Naive B cell (primary cell): Measurements from ENCODE around the gene LDAH. TPM values are rescaled to one million over a fixed set of nuclear protein-coding genes. Genes with fewer than 3 reads are reported as not detected.
A peak's percentile ranks its signal among the peaks of the same experiment; 100 is the strongest.

Experiments
- ATAC-seq, 2 donors: fragments of 150-1000 bp; cut with Tn5 transposase; 2 replicates each; pipeline ENCODE4 v1.10.0; 2021; ENCODE audit warnings: low read depth in 2 of 2, mild to moderate bottlenecking in 2 of 2, moderate library complexity in 2 of 2
- DNase-seq: peaks from one replicate; pipeline ENCODE4 v3.0.0; 2022
- H3K27ac Mint-ChIP-seq, 6 donors: one replicate each; pipeline ENCODE4 v1.8.0; 2020 to 2022; ENCODE audit warnings: mild to moderate bottlenecking in 6 of 6, mixed read lengths in 6 of 6, moderate library complexity in 5 of 6, inconsistent platforms in 2 of 6
- H3K27me3 Mint-ChIP-seq, 3 donors: one replicate each; pipeline ENCODE4 v1.8.0; 2021 to 2022; ENCODE audit warnings: mixed read lengths in 3 of 3, mild to moderate bottlenecking in 1 of 3
- H3K36me3 Mint-ChIP-seq, 2 donors: one replicate each; pipeline ENCODE4 v1.8.0; 2020 to 2022; ENCODE audit warnings: mixed read lengths in 2 of 2, inconsistent platforms in 1 of 2, mild to moderate bottlenecking in 1 of 2
- H3K4me1 Mint-ChIP-seq, 3 donors: one replicate each; pipeline ENCODE4 v1.8.0; 2020 to 2022; ENCODE audit warnings: mixed read lengths in 3 of 3, inconsistent platforms in 1 of 3, mild to moderate bottlenecking in 1 of 3, moderate library complexity in 1 of 3
- H3K4me3 Mint-ChIP-seq, 8 donors: one replicate each; pipeline ENCODE4 v1.8.0; 2020 to 2022; ENCODE audit warnings: mild to moderate bottlenecking in 8 of 8, mixed read lengths in 8 of 8, moderate library complexity in 8 of 8, inconsistent platforms in 2 of 8
- H3K9me3 Mint-ChIP-seq, 7 donors: one replicate each; pipeline ENCODE4 v1.8.0; 2020 to 2022; ENCODE audit warnings: mixed read lengths in 7 of 7, mild to moderate bottlenecking in 5 of 7, inconsistent platforms in 2 of 7, moderate library complexity in 1 of 7
- polyA plus RNA-seq, 6 donors: library from polyadenylated mRNA; unstranded; fragments of 300-500 nt; fragmentation: Illumina TruSeq; gene quantifications; one replicate each; pipeline ENCODE4 v1.2.3, GENCODE V29; 2021; ENCODE audit warnings: low read depth in 6 of 6

Gene LDAH
- polyA plus RNA-seq, 6 donors from 2014 or later, result 7.2 to 12.8 (median 9.9) TPM

DNA sequence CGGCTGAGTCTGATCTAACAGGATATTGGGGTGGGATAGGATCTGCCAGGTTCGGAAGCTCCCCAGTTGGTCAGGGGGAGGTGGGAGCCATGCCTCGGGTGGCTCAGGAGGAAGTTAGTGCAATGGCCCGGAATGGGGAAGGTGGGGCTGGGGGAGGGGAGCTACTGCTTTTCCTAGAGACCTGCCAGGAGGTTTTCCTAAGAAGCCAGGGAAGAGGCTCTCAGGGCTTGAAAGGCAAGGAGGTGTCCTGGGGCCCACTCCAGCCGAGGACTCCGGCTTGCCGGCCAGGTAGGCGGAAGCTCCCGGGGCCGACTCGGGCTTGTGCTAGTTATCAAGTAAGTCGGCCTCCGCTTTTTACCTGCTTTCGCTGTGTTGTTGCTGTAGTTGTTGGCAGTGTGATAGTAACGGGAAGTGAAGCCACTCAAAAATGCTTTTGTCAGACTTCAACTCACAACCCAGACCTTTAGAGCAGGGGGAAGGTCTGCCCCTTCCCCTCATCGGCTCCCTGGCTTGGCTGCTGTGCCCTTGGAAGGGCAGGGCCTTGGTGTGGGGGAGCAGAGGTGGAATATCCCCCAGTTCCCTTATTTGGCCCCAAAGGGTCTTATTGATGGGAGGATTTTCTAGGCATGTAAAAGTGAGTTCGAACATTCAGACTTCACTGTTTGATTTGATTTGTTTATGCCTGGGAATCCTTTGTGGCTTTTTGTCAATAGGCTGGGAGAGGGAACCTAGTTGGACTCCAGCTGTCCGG lies 150.5 kb downstream of the LDAH start:
- H3K27ac Mint-ChIP-seq, result peak overlapping the region in 5 of 6 donors; percentile 19 to 92 (median 80)
- peaks cover 26 to 62% (median 36%) of the 10 kb centered on the region in 3 donors for H3K27me3 Mint-ChIP-seq
- no peak for DNase-seq

DNA sequence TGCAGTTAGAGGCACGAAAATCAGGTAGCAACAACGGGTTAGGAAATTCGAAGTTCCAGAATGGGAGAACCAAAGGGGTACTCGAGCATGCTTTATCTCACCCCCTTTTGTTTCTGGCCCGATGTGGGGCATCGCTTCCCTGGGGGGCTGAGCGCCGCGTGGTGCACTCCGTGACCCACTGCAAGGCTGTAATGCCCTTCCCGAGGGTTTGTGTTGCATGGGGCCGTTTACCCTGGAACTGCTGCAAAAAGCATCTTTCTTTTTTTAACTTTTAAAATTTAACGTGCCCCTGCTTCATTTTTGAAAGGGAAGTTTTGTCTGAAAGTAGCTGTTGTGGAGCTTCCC lies 151.2 kb downstream of the LDAH start:
- H3K9me3 Mint-ChIP-seq, result no peaks in the 10 kb centered on the region
- H3K4me1 Mint-ChIP-seq, result peaks cover 41 to 69% (median 56%) of the 10 kb centered on the region in 3 donors
- ATAC-seq (no peak), DNase-seq (no peak)
- peak overlapping the region in 4 of 8 donors; percentile 33 to 86 (median 77) for H3K4me3 Mint-ChIP-seq
- peak overlapping the region in 1 of 6 donors; percentile 82 for H3K27ac Mint-ChIP-seq
- no peaks in the 10 kb centered on the region for H3K36me3 Mint-ChIP-seq
- peaks cover 26 to 62% (median 36%) of the 10 kb centered on the region in 3 donors for H3K27me3 Mint-ChIP-seq

More for the DNA sequence above, 150.5 kb downstream of the LDAH start:
- Mint-ChIP-seq H3K4me3 (peak overlapping the region in 6 of 8 donors; percentile 33 to 86 (median 65)), H3K9me3 (no peaks in the 10 kb centered on the region), H3K4me1 (peaks cover 44 to 76% (median 58%) of the 10 kb centered on the region in 3 donors), H3K36me3 (no peaks in the 10 kb centered on the region)
- no peak for ATAC-seq

DNA sequence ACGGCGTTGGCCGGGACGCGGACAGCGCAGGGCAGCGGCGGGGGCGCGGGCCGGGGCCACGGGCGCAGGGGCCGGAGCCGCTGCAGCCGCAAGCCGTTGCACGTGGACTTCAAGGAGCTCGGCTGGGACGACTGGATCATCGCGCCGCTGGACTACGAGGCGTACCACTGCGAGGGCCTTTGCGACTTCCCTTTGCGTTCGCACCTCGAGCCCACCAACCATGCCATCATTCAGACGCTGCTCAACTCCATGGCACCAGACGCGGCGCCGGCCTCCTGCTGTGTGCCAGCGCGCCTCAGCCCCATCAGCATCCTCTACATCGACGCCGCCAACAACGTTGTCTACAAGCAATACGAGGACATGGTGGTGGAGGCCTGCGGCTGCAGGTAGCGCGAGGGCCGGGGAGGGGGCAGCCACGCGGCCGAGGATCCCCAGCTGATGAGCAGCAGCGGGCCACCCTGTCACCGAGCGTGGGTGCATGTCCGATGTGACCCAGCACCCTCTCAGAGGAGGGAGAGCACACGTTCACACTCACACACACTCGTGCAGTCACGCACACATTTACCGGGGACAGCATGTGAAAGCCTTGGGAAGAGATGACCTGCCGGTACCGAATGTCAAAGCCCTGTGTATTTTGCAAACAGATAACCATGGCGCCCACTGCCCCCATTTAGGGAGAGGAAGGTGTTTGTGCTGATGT lies 151.7 kb downstream of the LDAH start:
- Mint-ChIP-seq H3K27me3 (peaks cover 30 to 66% (median 39%) of the 10 kb centered on the region in 3 donors), H3K4me3 (peak overlapping the region; percentile 15 to 83 (median 34)), H3K36me3 (no peaks in the 10 kb centered on the region), H3K9me3 (no peaks in the 10 kb centered on the region), H3K4me1 (peaks cover 39 to 68% (median 52%) of the 10 kb centered on the region in 3 donors), H3K27ac (peak overlapping the region in 1 of 6 donors; percentile 41)
- DNase-seq (no peak), ATAC-seq (no peak)

DNA sequence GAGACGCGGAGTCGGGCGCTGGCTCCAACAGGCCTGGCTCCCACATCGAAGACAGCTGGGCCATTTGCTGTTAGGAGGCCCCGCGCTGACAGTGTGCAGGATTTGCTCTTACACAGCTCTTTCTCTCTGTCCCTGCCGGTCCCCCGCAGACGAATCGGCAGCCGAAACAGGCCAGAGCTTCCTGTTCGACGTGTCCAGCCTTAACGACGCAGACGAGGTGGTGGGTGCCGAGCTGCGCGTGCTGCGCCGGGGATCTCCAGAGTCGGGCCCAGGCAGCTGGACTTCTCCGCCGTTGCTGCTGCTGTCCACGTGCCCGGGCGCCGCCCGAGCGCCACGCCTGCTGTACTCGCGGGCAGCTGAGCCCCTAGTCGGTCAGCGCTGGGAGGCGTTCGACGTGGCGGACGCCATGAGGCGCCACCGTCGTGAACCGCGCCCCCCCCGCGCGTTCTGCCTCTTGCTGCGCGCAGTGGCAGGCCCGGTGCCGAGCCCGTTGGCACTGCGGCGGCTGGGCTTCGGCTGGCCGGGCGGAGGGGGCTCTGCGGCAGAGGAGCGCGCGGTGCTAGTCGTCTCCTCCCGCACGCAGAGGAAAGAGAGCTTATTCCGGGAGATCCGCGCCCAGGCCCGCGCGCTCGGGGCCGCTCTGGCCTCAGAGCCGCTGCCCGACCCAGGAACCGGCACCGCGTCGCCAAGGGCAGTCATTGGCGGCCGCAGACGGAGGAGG lies 152.4 kb downstream of the LDAH start:
- DNase-seq, result no peak
- ATAC-seq, result no peak
- Mint-ChIP-seq H3K9me3 (no peaks in the 10 kb centered on the region), H3K27ac (peak overlapping the region in 1 of 6 donors; percentile 78), H3K27me3 (peaks cover 34 to 70% (median 41%) of the 10 kb centered on the region in 3 donors), H3K36me3 (no peaks in the 10 kb centered on the region), H3K4me1 (peaks cover 33 to 67% (median 48%) of the 10 kb centered on the region in 3 donors), H3K4me3 (peak overlapping the region in 6 of 8 donors; percentile 35 to 85 (median 60))

DNA sequence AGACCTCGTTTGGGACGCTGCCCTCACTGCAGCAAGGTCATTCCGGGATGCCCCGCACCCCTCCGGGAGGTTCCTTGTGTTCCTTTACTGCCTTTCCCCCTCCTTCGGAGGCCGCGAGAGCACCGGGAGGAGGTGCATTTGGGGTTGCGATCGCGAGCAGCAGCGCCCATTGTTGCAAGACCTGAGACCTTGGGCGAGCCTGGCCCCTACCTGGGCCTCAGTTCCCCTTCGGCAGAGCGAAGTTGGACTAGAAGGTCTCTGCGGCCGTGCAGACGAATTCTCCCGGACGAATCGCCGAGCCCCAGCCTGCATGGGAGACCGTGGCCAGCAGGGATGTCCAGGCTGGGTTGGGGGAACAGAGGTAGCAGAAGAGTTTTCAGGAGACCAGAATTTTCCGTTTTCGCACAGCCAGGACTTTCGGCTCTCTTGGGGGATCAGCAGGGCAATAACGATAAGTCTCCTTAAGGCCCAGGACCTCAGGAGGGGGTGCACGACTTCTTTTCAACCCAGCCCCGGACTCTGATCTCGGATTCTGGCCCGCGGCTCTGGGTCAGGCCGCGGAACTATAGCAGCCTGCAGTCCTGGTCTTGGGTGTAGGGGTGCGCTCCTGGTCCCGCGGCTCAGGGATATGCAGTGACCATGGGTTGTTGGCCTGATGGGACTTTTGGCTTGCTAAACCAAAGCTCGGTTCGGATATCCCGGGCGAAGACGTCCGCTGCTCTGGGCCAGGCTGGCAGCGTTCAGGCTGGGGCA lies 153.2 kb downstream of the LDAH start:
- no peaks in the 10 kb centered on the region for H3K9me3 Mint-ChIP-seq
- peaks cover 33 to 67% (median 46%) of the 10 kb centered on the region in 3 donors for H3K4me1 Mint-ChIP-seq
- H3K27me3 Mint-ChIP-seq, result peaks cover 41 to 77% (median 48%) of the 10 kb centered on the region in 3 donors
- ATAC-seq (no peak), DNase-seq (no peak)
- no peaks in the 10 kb centered on the region for H3K36me3 Mint-ChIP-seq
- peak overlapping the region in 1 of 6 donors; percentile 80 for H3K27ac Mint-ChIP-seq
- peak overlapping the region in 7 of 8 donors; percentile 37 to 85 (median 71) for H3K4me3 Mint-ChIP-seq

DNA sequence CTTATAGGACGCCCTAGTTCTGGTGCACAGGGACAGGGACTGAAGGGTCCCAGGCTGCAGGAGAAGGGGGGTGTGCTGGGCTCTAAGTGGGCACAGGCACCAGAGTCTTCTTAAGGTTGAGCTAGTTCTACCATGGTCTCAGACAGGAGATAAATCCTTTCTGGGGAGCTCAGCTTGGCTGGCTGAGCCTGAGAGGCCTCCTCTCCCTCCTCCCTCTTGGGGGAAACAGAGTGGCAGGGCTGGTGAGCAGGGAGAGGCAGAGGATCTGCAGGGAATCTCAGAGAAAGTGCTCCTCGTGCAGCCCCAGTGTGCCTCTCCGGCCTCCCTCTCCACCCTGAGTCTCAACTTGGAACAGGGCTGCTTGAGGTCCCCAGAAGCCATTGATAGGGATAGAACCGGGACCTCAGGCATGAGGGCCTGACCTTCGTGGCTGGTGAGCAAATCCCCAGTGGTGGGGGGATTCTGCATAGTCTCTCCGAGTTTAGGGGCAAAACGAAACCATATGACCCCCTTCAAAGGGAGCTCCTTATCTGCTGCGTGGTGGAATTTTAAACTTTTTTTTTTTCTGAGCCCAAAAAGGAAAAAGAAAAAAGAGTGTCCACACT lies 153.9 kb downstream of the LDAH start:
- Mint-ChIP-seq H3K27ac (peak overlapping the region in 1 of 6 donors; percentile 33), H3K27me3 (peaks cover 49 to 81% (median 56%) of the 10 kb centered on the region in 3 donors), H3K4me1 (peaks cover 35 to 70% (median 45%) of the 10 kb centered on the region in 3 donors), H3K9me3 (no peaks in the 10 kb centered on the region), H3K4me3 (peak overlapping the region in 6 of 8 donors; percentile 16 to 87 (median 54)), H3K36me3 (no peaks in the 10 kb centered on the region)
- no peak for ATAC-seq
- DNase-seq, result no peak

DNA sequence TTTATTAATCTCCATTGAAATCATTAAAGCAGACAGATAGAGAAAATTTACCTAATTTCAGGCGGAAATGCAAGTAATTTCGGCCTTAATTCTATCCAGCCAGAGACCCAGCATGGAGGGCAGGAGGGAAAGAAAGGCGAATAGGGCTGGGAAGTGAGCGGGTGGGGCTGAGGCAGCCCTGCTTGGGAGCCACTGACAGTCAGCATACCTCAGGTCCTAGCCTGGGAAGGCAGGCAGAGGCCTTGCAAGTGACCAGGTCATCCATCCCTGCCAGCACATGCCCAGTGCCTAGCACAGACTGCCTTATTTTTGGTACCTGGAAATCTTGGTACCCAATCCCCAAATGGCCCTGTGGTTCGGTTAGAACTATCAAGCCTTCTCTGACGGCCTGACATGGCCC lies 154.4 kb downstream of the LDAH start:
- Mint-ChIP-seq H3K4me3 (peak overlapping the region in 7 of 8 donors; percentile 71 to 88 (median 78)), H3K36me3 (no peaks in the 10 kb centered on the region), H3K4me1 (peaks cover 35 to 68% (median 43%) of the 10 kb centered on the region in 3 donors), H3K27ac (peak overlapping the region in 2 of 6 donors; percentile 60 to 88), H3K27me3 (peaks cover 54 to 82% (median 57%) of the 10 kb centered on the region in 3 donors), H3K9me3 (no peaks in the 10 kb centered on the region)
- no peak for DNase-seq
- ATAC-seq, result no peak

DNA sequence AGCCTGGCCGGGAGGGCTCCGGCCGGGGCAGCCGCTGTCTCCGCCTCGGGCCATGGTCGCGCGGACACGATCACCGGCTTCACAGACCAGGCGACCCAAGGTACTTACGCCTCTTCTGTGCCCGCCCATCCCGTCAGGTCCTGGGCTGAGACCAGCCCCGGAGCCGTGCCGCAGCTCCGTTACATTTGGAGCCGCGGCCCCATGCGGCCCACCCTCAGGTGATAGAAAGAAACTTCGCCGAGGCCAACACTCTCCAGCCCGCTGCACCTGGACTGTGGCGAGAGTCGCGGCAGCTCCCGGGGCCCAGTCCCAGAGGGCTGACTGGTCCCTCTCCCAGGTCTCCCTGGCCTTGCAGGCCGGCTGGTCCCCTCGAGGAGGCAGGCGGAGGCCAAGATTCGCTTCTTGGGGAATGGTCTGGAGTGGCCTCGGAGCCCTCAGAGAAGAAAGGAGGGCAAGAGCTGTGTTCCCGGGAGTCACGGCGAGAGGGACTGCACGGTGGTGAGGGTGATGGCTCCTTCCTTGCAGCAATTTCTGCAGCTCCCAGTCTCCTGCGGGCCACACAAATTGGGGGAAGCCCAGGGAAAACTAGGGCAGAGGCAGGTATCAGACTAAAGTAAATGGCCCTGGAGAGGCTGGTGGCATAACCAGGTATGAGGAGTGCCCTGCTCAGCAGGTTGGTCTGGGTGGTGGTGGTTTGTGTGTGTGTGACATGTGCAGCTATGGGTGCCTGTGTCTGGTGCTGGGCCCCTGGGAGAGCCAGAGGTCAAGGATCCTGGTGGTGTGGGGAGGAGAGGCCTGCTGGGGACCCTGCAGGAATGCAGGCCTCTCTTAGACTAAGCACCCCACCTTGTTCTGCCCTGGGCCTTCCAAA lies 155.1 kb downstream of the LDAH start:
- no peak for DNase-seq
- Mint-ChIP-seq H3K27ac (peak overlapping the region in 2 of 6 donors; percentile 60 to 88), H3K4me1 (peaks cover 35 to 68% (median 42%) of the 10 kb centered on the region in 3 donors), H3K4me3 (peak overlapping the region; percentile 71 to 88 (median 78)), H3K27me3 (peaks cover 54 to 79% (median 56%) of the 10 kb centered on the region in 3 donors), H3K9me3 (no peaks in the 10 kb centered on the region), H3K36me3 (no peaks in the 10 kb centered on the region)
- no peak for ATAC-seq

DNA sequence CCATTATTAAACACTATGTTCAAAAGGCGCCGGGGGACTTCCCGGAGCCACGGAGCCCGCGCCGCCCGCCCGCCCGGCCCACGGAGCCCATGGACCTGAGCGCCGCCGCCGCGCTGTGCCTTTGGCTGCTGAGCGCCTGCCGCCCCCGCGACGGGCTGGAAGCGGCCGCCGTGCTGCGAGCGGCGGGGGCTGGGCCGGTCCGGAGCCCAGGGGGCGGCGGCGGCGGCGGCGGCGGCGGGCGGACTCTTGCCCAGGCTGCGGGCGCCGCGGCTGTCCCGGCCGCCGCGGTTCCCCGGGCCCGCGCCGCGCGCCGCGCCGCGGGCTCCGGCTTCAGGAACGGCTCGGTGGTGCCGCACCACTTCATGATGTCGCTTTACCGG lies 155.8 kb downstream of the LDAH start:
- Mint-ChIP-seq H3K36me3 (no peaks in the 10 kb centered on the region), H3K27ac (peak overlapping the region in 1 of 6 donors; percentile 78), H3K9me3 (no peaks in the 10 kb centered on the region), H3K27me3 (peaks cover 53 to 79% (median 60%) of the 10 kb centered on the region in 3 donors), H3K4me1 (peaks cover 34 to 65% (median 35%) of the 10 kb centered on the region in 3 donors), H3K4me3 (peak overlapping the region in 7 of 8 donors; percentile 76 to 94 (median 78))
- DNase-seq (no peak), ATAC-seq (peak; percentile 66 to 69)

DNA sequence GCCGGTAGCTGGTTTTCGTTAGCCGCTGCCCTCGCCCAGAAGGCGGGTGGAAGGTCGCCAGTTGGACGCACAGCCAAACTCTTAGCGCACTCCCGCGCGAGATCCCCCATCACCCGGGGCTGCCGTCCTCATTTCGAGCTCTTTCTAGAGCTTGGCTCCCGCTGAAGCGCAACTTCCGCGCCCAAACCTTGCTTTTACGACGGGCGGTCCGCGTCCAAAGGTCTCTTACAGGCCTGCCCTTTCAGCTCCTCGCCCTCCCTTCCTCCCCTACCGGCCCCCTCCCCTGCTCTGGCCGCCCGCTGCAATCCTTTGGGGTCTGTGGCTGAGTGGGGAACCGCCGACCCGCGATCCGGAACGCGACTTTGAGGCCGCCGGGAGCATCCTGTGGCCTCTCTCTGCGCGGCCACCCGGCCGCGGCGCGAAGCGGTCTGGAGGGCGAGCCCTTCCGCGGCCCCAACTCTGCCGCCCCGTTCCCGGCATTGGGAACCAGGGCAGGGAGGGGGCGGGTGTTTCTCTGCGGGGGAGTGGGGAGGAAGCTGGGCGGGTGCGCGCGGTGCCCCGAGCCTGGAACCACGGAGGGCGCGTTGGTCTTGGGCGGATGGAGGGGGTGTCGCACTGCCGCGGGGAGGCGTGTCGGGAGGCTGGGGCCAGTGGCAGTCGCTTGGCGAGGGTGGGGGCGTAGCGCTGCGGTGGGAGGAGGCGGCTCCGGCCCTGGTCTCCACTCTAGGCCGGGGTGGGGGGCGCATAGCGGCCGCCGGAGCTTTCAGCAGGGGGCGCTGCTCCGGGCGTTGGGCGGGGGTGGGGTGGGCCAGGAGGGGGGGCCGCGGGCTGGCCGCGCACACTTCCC lies 156.4 kb downstream of the LDAH start, which contains the start of gene GDF7:
TSS of gene GDF7 (plus strand) at position 841 of the 847 bp plus-strand sequence. CDS start 96 bp downstream, outside the sequence.
- Mint-ChIP-seq H3K27ac (peak within 1 kb of the TSS; percentile 34 to 89 (median 72)), H3K4me3 (peak within 1 kb of the TSS; percentile 82 to 94 (median 91)), H3K9me3 (no peaks in the 10 kb centered on the region), H3K36me3 (no peaks in the 10 kb centered on the region), H3K27me3 (peaks cover 51 to 79% (median 63%) of the 10 kb centered on the region in 3 donors), H3K4me1 (peaks cover 29 to 62% (median 35%) of the 10 kb centered on the region in 3 donors)
- DNase-seq, result peak; percentile 50
- ATAC-seq, result peak; percentile 65 to 66

DNA sequence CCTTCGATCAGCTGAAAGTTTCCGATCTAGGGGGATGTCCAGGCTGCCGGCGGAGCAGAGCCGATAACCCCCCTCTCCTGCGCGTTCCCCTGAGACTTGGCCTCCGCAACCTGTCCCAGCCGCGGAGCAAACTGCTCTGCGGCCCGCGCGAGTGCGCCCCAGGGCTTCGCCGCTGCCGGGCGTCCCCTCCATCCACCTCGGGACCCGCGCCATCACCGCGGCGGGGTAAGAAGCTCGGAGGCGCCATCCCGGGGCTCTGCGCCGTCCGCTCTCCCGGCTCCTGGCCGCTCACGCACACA lies 156.9 kb downstream of the LDAH start:
- DNase-seq (no peak), ATAC-seq (peak; percentile 11 to 13)
- Mint-ChIP-seq H3K9me3 (no peaks in the 10 kb centered on the region), H3K4me1 (peaks cover 26 to 59% (median 29%) of the 10 kb centered on the region in 3 donors), H3K36me3 (no peaks in the 10 kb centered on the region), H3K4me3 (peak overlapping the region; percentile 82 to 94 (median 91)), H3K27me3 (peaks cover 49 to 79% (median 63%) of the 10 kb centered on the region in 3 donors), H3K27ac (peak overlapping the region in 4 of 6 donors; percentile 67 to 89 (median 84))
